ENCODE measurements around the gene SFXN4. TPM values are rescaled to one million over a fixed set of nuclear protein-coding genes. Genes with fewer than 3 reads are reported as not detected.

Gene SFXN4
- total RNA-seq, 1 experiment from 2014 or later, result 45.3 TPM

DNA sequence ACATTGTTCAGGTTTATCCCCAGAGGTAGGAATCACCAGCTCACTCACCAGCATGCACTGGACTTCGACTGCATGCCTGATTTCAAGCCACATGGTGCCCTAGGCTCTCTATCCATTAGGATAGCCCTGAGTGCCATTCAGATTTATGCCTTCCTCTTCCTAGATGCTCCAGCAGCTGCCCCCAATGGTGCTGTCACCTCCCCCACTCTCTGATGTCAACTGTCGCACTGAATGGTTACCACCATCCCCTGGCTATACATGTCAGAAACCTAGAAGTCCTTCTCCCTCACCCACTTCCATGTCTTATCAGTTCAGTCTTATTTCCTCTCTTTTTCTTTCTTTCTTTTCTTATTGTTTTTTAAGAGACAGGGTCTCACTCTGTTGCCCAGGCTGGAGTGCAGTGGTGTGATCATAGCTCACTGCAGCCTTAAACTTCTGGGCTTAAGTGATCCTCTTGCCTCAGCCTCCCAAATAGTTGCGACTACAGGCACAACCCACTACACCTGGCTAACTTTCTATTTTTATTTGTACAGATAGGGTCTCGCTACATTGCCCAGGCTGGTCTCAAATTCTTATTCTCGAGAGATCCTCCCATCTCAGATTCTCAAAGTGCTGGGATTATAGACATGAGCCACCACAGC, 2.9 kb downstream of the SFXN4 start:
- POLR2A ChIA-PET, result no interaction called here
- BruUV-seq (replicated peaks), result no TSS peak
- Mint-ChIP-seq H3K9me3 (ENCODE audit: unreplicated experiment) (no peaks in the 10 kb centered on the region), H3K4me1 (ENCODE audit: low read depth, unreplicated experiment) (no peaks in the 10 kb centered on the region), H3K27me3 (ENCODE audit: insufficient read depth, unreplicated experiment) (no peaks in the 10 kb centered on the region), H3K27ac (ENCODE audit: unreplicated experiment) (no peak overlapping the region), H3K4me3 (ENCODE audit: unreplicated experiment) (no peak overlapping the region), H3K36me3 (ENCODE audit: insufficient read depth, unreplicated experiment) (peaks cover 43% of the 10 kb centered on the region)
- no peaks in the 10 kb centered on the region for H3K27me3 ChIP-seq (replicated peaks; ENCODE audit: control insufficient read depth, insufficient read depth, low read length)
- TF ChIP-seq, protein P1, sequence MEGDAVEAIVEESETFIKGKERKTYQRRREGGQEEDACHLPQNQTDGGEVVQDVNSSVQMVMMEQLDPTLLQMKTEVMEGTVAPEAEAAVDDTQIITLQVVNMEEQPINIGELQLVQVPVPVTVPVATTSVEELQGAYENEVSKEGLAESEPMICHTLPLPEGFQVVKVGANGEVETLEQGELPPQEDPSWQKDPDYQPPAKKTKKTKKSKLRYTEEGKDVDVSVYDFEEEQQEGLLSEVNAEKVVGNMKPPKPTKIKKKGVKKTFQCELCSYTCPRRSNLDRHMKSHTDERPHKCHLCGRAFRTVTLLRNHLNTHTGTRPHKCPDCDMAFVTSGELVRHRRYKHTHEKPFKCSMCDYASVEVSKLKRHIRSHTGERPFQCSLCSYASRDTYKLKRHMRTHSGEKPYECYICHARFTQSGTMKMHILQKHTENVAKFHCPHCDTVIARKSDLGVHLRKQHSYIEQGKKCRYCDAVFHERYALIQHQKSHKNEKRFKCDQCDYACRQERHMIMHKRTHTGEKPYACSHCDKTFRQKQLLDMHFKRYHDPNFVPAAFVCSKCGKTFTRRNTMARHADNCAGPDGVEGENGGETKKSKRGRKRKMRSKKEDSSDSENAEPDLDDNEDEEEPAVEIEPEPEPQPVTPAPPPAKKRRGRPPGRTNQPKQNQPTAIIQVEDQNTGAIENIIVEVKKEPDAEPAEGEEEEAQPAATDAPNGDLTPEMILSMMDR (IDR thresholded peaks at IDR 0.05; ENCODE audit: insufficient read depth in 1 of 2, low read depth in 1 of 2, low read length in 1 of 2, severe bottlenecking in 1 of 2, unreplicated experiment in 1 of 2), result no peak
- H3K36me3 ChIP-seq (ENCODE audit: control insufficient read depth, insufficient read depth, low read length), result peaks cover 1% of the 10 kb centered on the region; the same call in 1 of the 2 replicates
- H3K9me3 ChIP-seq, result no peaks in the 10 kb centered on the region
- CTCF ChIA-PET, result no interaction called here
- intact Hi-C loops (cut with micrococcal nuclease; ENCODE audit: unreplicated experiment), result no loop called here
- H3K4me1 ChIP-seq, result peaks cover 6% of the 10 kb centered on the region; the same call in 1 of the 2 replicates
- no peak overlapping the region for H3K4me3 ChIP-seq (ENCODE audit: low read depth, low read length)
- no peak for DNase-seq

DNA sequence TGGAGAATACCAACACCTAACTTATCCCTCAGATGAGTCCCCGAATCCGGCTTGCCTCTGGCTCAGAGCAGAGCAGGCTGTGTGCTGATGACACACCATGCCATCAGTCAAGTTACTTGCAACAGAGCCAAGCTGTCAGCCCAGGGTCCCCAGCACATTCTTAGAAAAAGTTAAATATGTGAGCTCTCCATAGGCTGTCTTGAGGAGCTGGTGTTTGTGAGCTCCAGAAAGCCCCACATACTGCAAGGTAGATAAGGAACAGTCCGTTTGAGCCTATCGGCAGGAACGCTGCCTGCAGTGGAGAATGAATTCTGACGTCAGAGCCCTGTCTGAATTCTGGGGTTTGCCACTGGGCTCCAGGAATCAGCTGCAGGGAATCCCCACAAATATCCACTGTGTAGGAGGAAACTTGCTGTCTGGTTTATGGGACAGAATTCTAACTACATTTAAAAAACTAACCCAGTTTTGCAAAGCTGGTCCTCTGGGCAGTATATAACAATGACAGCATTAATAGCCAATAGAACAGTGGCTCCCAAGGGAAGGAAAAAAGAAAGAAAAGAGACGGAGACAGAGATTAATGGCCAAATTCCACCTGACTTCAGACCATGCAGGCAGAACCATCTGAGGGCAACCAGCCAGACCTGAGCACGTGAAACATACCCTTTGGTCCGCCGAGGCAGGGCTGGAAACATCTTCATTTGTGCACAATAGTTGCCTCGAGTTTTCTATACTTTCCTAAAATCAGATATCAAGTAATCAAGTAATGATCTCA, 3.6 kb downstream of the SFXN4 start:
- H3K4me3 Mint-ChIP-seq (ENCODE audit: unreplicated experiment), result no peak overlapping the region
- H3K27me3 Mint-ChIP-seq (ENCODE audit: insufficient read depth, unreplicated experiment), result no peaks in the 10 kb centered on the region
- no peak for DNase-seq
- POLR2A ChIA-PET, result no interaction called here
- Histone ChIP-seq H3K36me3 (ENCODE audit: control insufficient read depth, insufficient read depth, low read length) (peaks cover 1% of the 10 kb centered on the region; the same call in 1 of the 2 replicates), H3K27me3 (replicated peaks; ENCODE audit: control insufficient read depth, insufficient read depth, low read length) (no peaks in the 10 kb centered on the region), H3K9me3 (no peaks in the 10 kb centered on the region), H3K4me1 (peaks cover 6% of the 10 kb centered on the region; the same call in 1 of the 2 replicates), H3K4me3 (ENCODE audit: low read depth, low read length) (no peak overlapping the region)
- peaks cover 44% of the 10 kb centered on the region for H3K36me3 Mint-ChIP-seq (ENCODE audit: insufficient read depth, unreplicated experiment)
- H3K4me1 Mint-ChIP-seq (ENCODE audit: low read depth, unreplicated experiment), result no peaks in the 10 kb centered on the region
- BruUV-seq (replicated peaks), result no TSS peak
- CTCF ChIA-PET, result no interaction called here
- H3K27ac Mint-ChIP-seq (ENCODE audit: unreplicated experiment), result no peak overlapping the region
- no peaks in the 10 kb centered on the region for H3K9me3 Mint-ChIP-seq (ENCODE audit: unreplicated experiment)
- intact Hi-C loops (cut with micrococcal nuclease; ENCODE audit: unreplicated experiment), result no loop called here
- TF ChIP-seq, protein P1 (IDR thresholded peaks at IDR 0.05; ENCODE audit: insufficient read depth in 1 of 2, low read depth in 1 of 2, low read length in 1 of 2, severe bottlenecking in 1 of 2, unreplicated experiment in 1 of 2), result no peak

DNA sequence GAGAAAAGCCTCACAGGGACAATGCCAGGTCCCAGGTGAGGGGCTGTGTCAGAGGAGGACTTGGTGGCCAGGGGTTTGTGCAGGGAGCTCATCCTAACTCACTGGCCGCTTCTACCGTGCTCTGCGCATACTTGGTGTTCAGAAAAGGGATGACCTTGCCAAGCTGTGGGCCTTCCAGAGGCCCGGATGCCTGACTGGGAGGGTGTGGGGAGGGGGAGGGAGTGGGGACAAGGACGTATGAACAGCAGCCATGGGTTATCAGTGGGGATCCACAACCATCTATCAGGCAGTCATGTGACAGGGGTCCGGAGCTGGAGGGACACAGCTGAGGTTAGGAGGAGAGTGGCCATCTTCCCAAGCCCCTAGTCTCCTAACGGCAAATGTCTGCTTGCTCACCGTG, 6.2 kb downstream of the SFXN4 start:
- H3K4me1 Mint-ChIP-seq (ENCODE audit: low read depth, unreplicated experiment), result no peaks in the 10 kb centered on the region
- Histone ChIP-seq H3K4me3 (ENCODE audit: low read depth, low read length) (no peak overlapping the region), H3K36me3 (ENCODE audit: control insufficient read depth, insufficient read depth, low read length) (peaks cover 3% of the 10 kb centered on the region), H3K4me1 (peaks cover 2% of the 10 kb centered on the region; the same call in 1 of the 2 replicates), H3K27me3 (replicated peaks; ENCODE audit: control insufficient read depth, insufficient read depth, low read length) (no peaks in the 10 kb centered on the region), H3K9me3 (no peaks in the 10 kb centered on the region)
- H3K27ac Mint-ChIP-seq (ENCODE audit: unreplicated experiment), result no peak overlapping the region
- TF ChIP-seq, protein P1 (IDR thresholded peaks at IDR 0.05; ENCODE audit: insufficient read depth in 1 of 2, low read depth in 1 of 2, low read length in 1 of 2, severe bottlenecking in 1 of 2, unreplicated experiment in 1 of 2), result no peak
- H3K36me3 Mint-ChIP-seq (ENCODE audit: insufficient read depth, unreplicated experiment), result peaks cover 63% of the 10 kb centered on the region
- intact Hi-C loops (cut with micrococcal nuclease; ENCODE audit: unreplicated experiment), result no loop called here
- H3K9me3 Mint-ChIP-seq (ENCODE audit: unreplicated experiment), result no peaks in the 10 kb centered on the region
- no peak for DNase-seq
- ChIA-PET CTCF (no interaction called here), POLR2A (interaction anchor here (0.6 kb wide), 1 partner anchor 681 kb away, joined by 7 read pairs; no protein-coding TSS in a partner anchor)
- H3K27me3 Mint-ChIP-seq (ENCODE audit: insufficient read depth, unreplicated experiment), result no peaks in the 10 kb centered on the region
- no peak overlapping the region for H3K4me3 Mint-ChIP-seq (ENCODE audit: unreplicated experiment)
- BruUV-seq (replicated peaks), result no TSS peak
